Endothelial cell (in vitro differentiated cells): ENCODE results near the gene RORB. TPM values are rescaled to one million over a fixed set of nuclear protein-coding genes. Genes with fewer than 3 reads are reported as not detected.
A peak's percentile ranks its signal among the peaks of the same experiment; 100 is the strongest.

Experiments
- DNase-seq: peaks from one replicate; pipeline ENCODE4 v3.0.0; 2021; ENCODE audit warnings: low spot score
- H3K27ac Mint-ChIP-seq: one replicate; pipeline ENCODE4 v1.8.0; 2021; ENCODE audit warnings: mixed read lengths, inconsistent platforms; ENCODE audit not compliant: unreplicated experiment
- H3K27me3 Mint-ChIP-seq: one replicate; pipeline ENCODE4 v1.8.0; 2021; ENCODE audit warnings: mild to moderate bottlenecking, moderate library complexity, mixed read lengths, inconsistent platforms; ENCODE audit not compliant: unreplicated experiment
- H3K36me3 Mint-ChIP-seq: one replicate; pipeline ENCODE4 v1.8.0; 2021; ENCODE audit warnings: mild to moderate bottlenecking, low read depth, mixed read lengths, inconsistent platforms; ENCODE audit not compliant: unreplicated experiment
- H3K4me1 Mint-ChIP-seq: one replicate; pipeline ENCODE4 v1.8.0; 2021; ENCODE audit warnings: mild to moderate bottlenecking, mixed read lengths, inconsistent platforms; ENCODE audit not compliant: unreplicated experiment
- H3K4me3 Mint-ChIP-seq: one replicate; pipeline ENCODE4 v1.8.0; 2021; ENCODE audit warnings: mild to moderate bottlenecking, mixed read lengths, inconsistent platforms; ENCODE audit not compliant: unreplicated experiment
- H3K9me3 Mint-ChIP-seq: one replicate; pipeline ENCODE4 v1.8.0; 2021; ENCODE audit warnings: mixed read lengths, inconsistent platforms; ENCODE audit not compliant: unreplicated experiment
- total RNA-seq: library from RNA; stranded (reverse); fragmentation: NEBNext Ultra II Directional; extraction: Animal tissue kit (Norgen Biotek cat#: 25700); gene quantifications from one replicate; pipeline ENCODE4 v1.2.1, GENCODE V29; 2021; ENCODE audit not compliant: unreplicated experiment
- TF ChIP-seq, protein P1 (sequence below): fragments of 200-600 bp; sonication (generic); IDR thresholded peaks from one replicate; pipeline ENCODE4 v1.5.0; 2021; ENCODE audit warnings: antibody characterized with exemption; ENCODE audit not compliant: unreplicated experiment

RORB gene
- total RNA-seq, 1 donor from 2014 or later = 0.51 TPM

DNA sequence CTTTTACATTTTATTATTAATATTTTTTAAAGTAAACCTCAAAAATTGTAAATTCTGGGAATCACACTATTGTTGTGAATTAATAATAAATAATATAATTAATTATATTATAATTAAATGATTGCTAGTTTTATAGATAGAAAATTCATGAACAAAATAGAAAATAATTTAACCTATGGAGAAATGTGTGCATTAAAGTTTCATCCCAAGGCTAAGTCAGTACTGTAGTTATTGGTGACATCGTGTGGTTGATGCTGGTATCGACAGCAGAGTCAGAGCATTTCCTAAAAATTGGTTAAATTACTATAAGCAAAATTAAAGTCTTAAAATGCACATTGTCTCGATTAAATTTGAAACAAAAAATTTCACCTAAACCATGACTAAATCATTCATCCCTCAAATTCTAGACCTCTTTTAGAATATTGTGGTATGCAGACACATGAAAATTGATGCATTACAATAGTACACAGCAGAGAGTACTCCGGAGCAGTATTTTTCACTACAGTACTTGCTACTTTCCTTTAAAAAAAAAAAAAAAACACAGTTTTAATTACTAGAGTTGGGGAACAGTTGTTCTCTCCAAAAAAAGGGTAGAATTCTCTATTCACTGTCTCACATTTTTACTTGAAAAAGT, 73.9 kb downstream of the RORB start:
- no peak overlapping the region for H3K4me3 Mint-ChIP-seq
- H3K27ac Mint-ChIP-seq = no peak overlapping the region
- no peaks in the 10 kb centered on the region for H3K27me3 Mint-ChIP-seq
- no peaks in the 10 kb centered on the region for H3K9me3 Mint-ChIP-seq
- TF ChIP-seq, protein P1, sequence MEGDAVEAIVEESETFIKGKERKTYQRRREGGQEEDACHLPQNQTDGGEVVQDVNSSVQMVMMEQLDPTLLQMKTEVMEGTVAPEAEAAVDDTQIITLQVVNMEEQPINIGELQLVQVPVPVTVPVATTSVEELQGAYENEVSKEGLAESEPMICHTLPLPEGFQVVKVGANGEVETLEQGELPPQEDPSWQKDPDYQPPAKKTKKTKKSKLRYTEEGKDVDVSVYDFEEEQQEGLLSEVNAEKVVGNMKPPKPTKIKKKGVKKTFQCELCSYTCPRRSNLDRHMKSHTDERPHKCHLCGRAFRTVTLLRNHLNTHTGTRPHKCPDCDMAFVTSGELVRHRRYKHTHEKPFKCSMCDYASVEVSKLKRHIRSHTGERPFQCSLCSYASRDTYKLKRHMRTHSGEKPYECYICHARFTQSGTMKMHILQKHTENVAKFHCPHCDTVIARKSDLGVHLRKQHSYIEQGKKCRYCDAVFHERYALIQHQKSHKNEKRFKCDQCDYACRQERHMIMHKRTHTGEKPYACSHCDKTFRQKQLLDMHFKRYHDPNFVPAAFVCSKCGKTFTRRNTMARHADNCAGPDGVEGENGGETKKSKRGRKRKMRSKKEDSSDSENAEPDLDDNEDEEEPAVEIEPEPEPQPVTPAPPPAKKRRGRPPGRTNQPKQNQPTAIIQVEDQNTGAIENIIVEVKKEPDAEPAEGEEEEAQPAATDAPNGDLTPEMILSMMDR = peak; percentile 83
- peak; percentile 38 for DNase-seq
- H3K4me1 Mint-ChIP-seq = peaks cover 3% of the 10 kb centered on the region
- no peaks in the 10 kb centered on the region for H3K36me3 Mint-ChIP-seq

- no peaks in the 10 kb centered on the region for H3K9me3 Mint-ChIP-seq
- H3K4me3 Mint-ChIP-seq = no peak overlapping the region
- no peaks in the 10 kb centered on the region for H3K36me3 Mint-ChIP-seq
- peaks cover 3% of the 10 kb centered on the region for H3K4me1 Mint-ChIP-seq
- TF ChIP-seq, protein P1 = no peak
- H3K27ac Mint-ChIP-seq = no peak overlapping the region
- H3K27me3 Mint-ChIP-seq = no peaks in the 10 kb centered on the region
- no peak for DNase-seq
These were observed 76.6 kb downstream of the RORB start for GRCh38 chr9:74573640-74574191.

- Mint-ChIP-seq H3K4me3 (no peak overlapping the region), H3K36me3 (no peaks in the 10 kb centered on the region), H3K27ac (no peak overlapping the region), H3K4me1 (no peaks in the 10 kb centered on the region), H3K9me3 (no peaks in the 10 kb centered on the region), H3K27me3 (no peaks in the 10 kb centered on the region)
- DNase-seq = no peak
- TF ChIP-seq, protein P1 = no peak
These were observed 79.0 kb downstream of the RORB start for GRCh38 chr9:74576176-74576575.

DNA sequence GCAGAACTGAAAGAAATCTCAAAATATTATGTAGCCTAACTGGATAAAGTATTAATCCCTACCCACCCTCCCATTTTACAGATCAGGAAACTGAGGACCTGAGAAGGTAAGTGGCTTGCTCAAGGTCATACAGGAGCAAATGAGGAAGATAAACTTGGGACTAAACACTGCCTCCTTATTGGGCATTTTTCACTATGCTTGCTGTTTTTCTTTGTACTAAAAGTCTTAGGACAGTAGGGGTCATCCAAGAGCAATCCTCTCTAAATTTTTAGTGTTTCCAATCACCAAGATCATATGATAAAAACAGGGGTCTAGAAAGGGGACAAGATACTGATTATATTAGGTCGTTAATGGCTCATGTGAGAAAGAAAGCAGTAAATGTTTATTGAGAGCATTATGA, 80.8 kb downstream of the RORB start:
- Mint-ChIP-seq H3K36me3 (no peaks in the 10 kb centered on the region), H3K27ac (no peak overlapping the region), H3K4me1 (no peaks in the 10 kb centered on the region), H3K4me3 (no peak overlapping the region), H3K9me3 (no peaks in the 10 kb centered on the region), H3K27me3 (no peaks in the 10 kb centered on the region)
- TF ChIP-seq, protein P1 = no peak
- DNase-seq = no peak

- H3K27ac Mint-ChIP-seq = no peak overlapping the region
- peaks cover 1% of the 10 kb centered on the region for H3K4me1 Mint-ChIP-seq
- H3K27me3 Mint-ChIP-seq = no peaks in the 10 kb centered on the region
- TF ChIP-seq, protein P1 = no peak
- no peak for DNase-seq
- H3K9me3 Mint-ChIP-seq = no peaks in the 10 kb centered on the region
- H3K4me3 Mint-ChIP-seq = no peak overlapping the region
- H3K36me3 Mint-ChIP-seq = no peaks in the 10 kb centered on the region
These were observed 92.4 kb downstream of the RORB start for GRCh38 chr9:74589576-74589975.
